Neural cell (in vitro differentiated cells): ENCODE results near the gene NCKAP5.

Experiments
- EZH2 ChIP-seq: fragments of 200-600, 300-800 bp; shearing (Covaris generic), sonication (generic); IDR thresholded peaks from 2 replicates; pipeline ENCODE4 v1.6.1; 2014; ENCODE audit warnings: antibody characterized with exemption, low read length, borderline replicate concordance, mild to moderate bottlenecking; ENCODE audit not compliant: insufficient read depth, poor library complexity, severe bottlenecking
- MXI1 ChIP-seq: fragments of 450-650 bp; conservative IDR thresholded peaks from 2 replicates; pipeline ENCODE4 v1.6.1; 2014; ENCODE audit warnings: antibody characterized with exemption, mild to moderate bottlenecking; ENCODE audit not compliant: poor library complexity, severe bottlenecking
- POLR2AphosphoS5 ChIP-seq: IDR thresholded peaks from 2 replicates; pipeline ENCODE4 v1.6.1; 2012
- RAD21 ChIP-seq: fragments of 450-650 bp; conservative IDR thresholded peaks from 2 replicates; pipeline ENCODE4 v1.6.1; 2014; ENCODE audit warnings: antibody characterized with exemption, mild to moderate bottlenecking, moderate library complexity
- REST ChIP-seq: IDR thresholded peaks from 2 replicates; pipeline ENCODE4 v1.6.1; 2012; ENCODE audit warnings: borderline replicate concordance
- TF ChIP-seq, protein P1 (sequence below): fragments of 450-650 bp; IDR thresholded peaks from 2 replicates; pipeline ENCODE4 v1.5.1; 2014; ENCODE audit warnings: antibody characterized with exemption, mild to moderate bottlenecking, moderate library complexity; ENCODE audit not compliant: poor library complexity, severe bottlenecking

DNA sequence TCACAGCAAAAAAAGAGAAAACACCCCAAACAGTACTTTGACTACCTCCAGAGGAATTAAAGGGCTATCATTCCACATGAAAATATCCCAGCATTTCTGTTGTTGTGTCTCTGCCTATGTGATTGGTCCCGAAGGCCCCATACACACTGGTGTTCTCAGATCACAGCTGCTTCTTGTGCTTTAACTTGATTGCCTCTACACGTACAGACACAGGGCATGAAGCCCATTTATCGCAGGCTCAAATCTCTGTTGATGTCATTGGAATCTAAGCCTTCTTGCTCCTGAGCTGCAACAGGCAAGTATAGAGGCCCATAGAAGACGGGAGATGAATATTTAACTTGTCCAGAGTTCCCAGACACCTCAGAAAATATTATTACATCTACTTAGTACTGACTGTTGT lies 405.2 kb downstream of the NCKAP5 start:
- TF ChIP-seq, protein P1, sequence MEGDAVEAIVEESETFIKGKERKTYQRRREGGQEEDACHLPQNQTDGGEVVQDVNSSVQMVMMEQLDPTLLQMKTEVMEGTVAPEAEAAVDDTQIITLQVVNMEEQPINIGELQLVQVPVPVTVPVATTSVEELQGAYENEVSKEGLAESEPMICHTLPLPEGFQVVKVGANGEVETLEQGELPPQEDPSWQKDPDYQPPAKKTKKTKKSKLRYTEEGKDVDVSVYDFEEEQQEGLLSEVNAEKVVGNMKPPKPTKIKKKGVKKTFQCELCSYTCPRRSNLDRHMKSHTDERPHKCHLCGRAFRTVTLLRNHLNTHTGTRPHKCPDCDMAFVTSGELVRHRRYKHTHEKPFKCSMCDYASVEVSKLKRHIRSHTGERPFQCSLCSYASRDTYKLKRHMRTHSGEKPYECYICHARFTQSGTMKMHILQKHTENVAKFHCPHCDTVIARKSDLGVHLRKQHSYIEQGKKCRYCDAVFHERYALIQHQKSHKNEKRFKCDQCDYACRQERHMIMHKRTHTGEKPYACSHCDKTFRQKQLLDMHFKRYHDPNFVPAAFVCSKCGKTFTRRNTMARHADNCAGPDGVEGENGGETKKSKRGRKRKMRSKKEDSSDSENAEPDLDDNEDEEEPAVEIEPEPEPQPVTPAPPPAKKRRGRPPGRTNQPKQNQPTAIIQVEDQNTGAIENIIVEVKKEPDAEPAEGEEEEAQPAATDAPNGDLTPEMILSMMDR: no peak
- TF ChIP-seq POLR2AphosphoS5: no peak
- TF ChIP-seq RAD21: no peak
- TF ChIP-seq MXI1: no peak
- no peak for TF ChIP-seq REST
- TF ChIP-seq EZH2: no peak
